ENCODE data around the gene ARHGEF12. TPM values are rescaled to one million over a fixed set of nuclear protein-coding genes. Genes with fewer than 3 reads are reported as not detected.
A peak's percentile ranks its signal among the peaks of the same experiment; 100 is the strongest.

Gene ARHGEF12
- polyA plus RNA-seq, 1 donor (not counting 4 experiments of a cell fraction or from before 2014, with no cell fraction given): 28.8 TPM

DNA sequence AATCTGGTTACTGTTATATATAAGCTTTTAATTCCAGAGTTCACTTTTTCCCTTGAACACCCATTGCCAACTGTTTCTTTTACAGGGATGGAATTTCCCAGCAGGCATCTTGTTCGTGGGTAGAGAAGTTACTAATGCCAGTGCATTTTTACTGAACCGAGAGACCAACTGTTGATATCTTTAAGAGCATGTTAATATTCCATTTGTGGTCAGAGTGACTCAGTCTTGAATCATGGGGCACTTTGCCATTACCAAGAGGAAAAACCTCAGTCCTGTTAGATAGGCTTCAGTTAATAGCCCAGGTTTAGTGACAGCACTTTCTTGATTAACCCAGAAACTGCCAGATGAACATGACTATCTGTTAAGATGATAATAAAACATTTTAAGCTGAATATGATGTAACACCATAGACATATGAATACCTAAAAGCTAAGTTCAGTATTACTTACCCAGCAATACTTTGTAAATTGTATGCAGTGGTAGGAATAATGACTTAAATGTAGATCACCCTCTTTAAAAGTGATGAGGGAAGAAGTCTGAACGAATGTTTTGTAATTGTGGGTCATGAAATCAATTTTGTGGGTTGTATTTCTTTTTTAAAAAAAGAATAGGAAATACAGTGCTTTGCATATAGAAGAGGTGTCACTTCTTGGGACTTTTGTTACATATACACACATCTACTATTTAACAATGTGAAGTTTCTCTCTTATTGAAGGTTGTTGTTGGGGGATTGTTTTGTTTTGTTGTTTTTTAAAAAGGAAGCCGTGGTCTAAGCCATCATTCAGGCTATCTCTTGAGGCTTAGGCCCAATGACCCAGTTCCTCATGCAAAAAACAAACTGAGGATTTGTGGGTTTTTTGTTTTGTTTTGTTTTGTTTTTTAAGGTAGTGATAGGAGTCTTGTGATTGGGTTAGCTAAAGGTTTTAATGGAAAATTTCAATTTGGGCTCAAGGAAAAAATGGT, 96.1 kb downstream of the ARHGEF12 start:
- TF ChIP-seq CTCF (optimal IDR thresholded peaks at IDR 0.05 in 1 of 3, IDR thresholded peaks at IDR 0.05 in 1 of 3, conservative IDR thresholded peaks at IDR 0.05 in 1 of 3; ENCODE audit: extremely low read depth in 1 of 3, insufficient read depth in 2 of 3, low read length in 3 of 3) (no peak), EZH2 (IDR thresholded peaks at IDR 0.05; ENCODE audit: low read length) (no peak)
- peak overlapping the region; percentile 68 for H3K4me2 ChIP-seq (ENCODE audit: control insufficient read depth, extremely low read depth, insufficient read depth, low read depth, low read length)
- peak overlapping the region; percentile 35 for H3K9ac ChIP-seq (ENCODE audit: control insufficient read depth, extremely low read depth, insufficient read depth, low read length)
- no peaks in the 10 kb centered on the region for H3K79me2 ChIP-seq (ENCODE audit: control insufficient read depth, insufficient read depth, low read length)
- H3K4me1 ChIP-seq (ENCODE audit: control insufficient read depth, extremely low read depth, insufficient read depth, low read length): peaks cover 16% of the 10 kb centered on the region
- dilution Hi-C loops (cut with MboI; ENCODE audit: extremely low pct_ligation_motif_present, low sequenced_read_pairs): no loop called here
- H3K4me3 ChIP-seq (ENCODE audit: control insufficient read depth in 2 of 3, extremely low read depth in 1 of 3, insufficient read depth in 2 of 3, low read depth in 1 of 3, low read length in 3 of 3): peak overlapping the region in 1 of 3 experiments; percentile 1
- peak overlapping the region; percentile 56 for H3K27ac ChIP-seq (ENCODE audit: control insufficient read depth, insufficient read depth, low read length)
- peak overlapping the region; percentile 21 for H2AFZ ChIP-seq (ENCODE audit: control insufficient read depth, low read length)
- peaks cover 0 to 2% of the 10 kb centered on the region in 2 experiments for H3K36me3 ChIP-seq (ENCODE audit: control insufficient read depth in 2 of 2, extremely low read depth in 1 of 2, insufficient read depth in 2 of 2, low read length in 2 of 2)
- FAIRE-seq (peak; percentile 96), DNase-seq (ENCODE audit: low read depth, low spot score) (peak; percentile 88)
- H3K9me1 ChIP-seq (ENCODE audit: control insufficient read depth, extremely low read depth, insufficient read depth, low read length): no peaks in the 10 kb centered on the region
- H3K9me3 ChIP-seq (ENCODE audit: control insufficient read depth, low read depth, low read length): no peaks in the 10 kb centered on the region
- H4K20me1 ChIP-seq (ENCODE audit: control insufficient read depth, extremely low read depth, insufficient read depth, low read length): no peaks in the 10 kb centered on the region
- H3K27me3 ChIP-seq (ENCODE audit: control insufficient read depth, extremely low read depth, insufficient read depth, low read length): no peaks in the 10 kb centered on the region

GRCh38 chr11:120441592-120441991, 105.4 kb downstream of the ARHGEF12 start:
- peaks cover 4 to 8% of the 10 kb centered on the region in 2 experiments for H3K36me3 ChIP-seq (ENCODE audit: control insufficient read depth in 2 of 2, extremely low read depth in 1 of 2, insufficient read depth in 2 of 2, low read length in 2 of 2)
- no peak for FAIRE-seq

More at GRCh38 chr11:120441592-120441991, 105.4 kb downstream of the ARHGEF12 start:
- Histone ChIP-seq H2AFZ (ENCODE audit: control insufficient read depth, low read length) (no peak overlapping the region), H3K4me2 (ENCODE audit: control insufficient read depth, extremely low read depth, insufficient read depth, low read depth, low read length) (no peak overlapping the region), H3K27ac (ENCODE audit: control insufficient read depth, insufficient read depth, low read length) (no peak overlapping the region), H3K4me3 (ENCODE audit: control insufficient read depth in 2 of 3, extremely low read depth in 1 of 3, insufficient read depth in 2 of 3, low read depth in 1 of 3, low read length in 3 of 3) (no peak overlapping the region), H3K79me2 (ENCODE audit: control insufficient read depth, insufficient read depth, low read length) (no peaks in the 10 kb centered on the region), H3K9me1 (ENCODE audit: control insufficient read depth, extremely low read depth, insufficient read depth, low read length) (no peaks in the 10 kb centered on the region), H3K27me3 (ENCODE audit: control insufficient read depth, extremely low read depth, insufficient read depth, low read length) (no peaks in the 10 kb centered on the region), H4K20me1 (ENCODE audit: control insufficient read depth, extremely low read depth, insufficient read depth, low read length) (no peaks in the 10 kb centered on the region), H3K9ac (ENCODE audit: control insufficient read depth, extremely low read depth, insufficient read depth, low read length) (no peak overlapping the region), H3K9me3 (ENCODE audit: control insufficient read depth, low read depth, low read length) (no peaks in the 10 kb centered on the region), H3K4me1 (ENCODE audit: control insufficient read depth, extremely low read depth, insufficient read depth, low read length) (no peaks in the 10 kb centered on the region)
- no peak for TF ChIP-seq EZH2 (IDR thresholded peaks at IDR 0.05; ENCODE audit: low read length)
- no peak for TF ChIP-seq CTCF (optimal IDR thresholded peaks at IDR 0.05 in 1 of 3, IDR thresholded peaks at IDR 0.05 in 1 of 3, conservative IDR thresholded peaks at IDR 0.05 in 1 of 3; ENCODE audit: extremely low read depth in 1 of 3, insufficient read depth in 2 of 3, low read length in 3 of 3)
- dilution Hi-C loops (cut with MboI; ENCODE audit: extremely low pct_ligation_motif_present, low sequenced_read_pairs): no loop called here
- DNase-seq (ENCODE audit: low read depth, low spot score): no peak
